ENCODE measurements around the gene ZNF546. TPM values are rescaled to one million over a fixed set of nuclear protein-coding genes. Genes with fewer than 3 reads are reported as not detected.

ZNF546 gene
- total RNA-seq, 4 donors from 2014 or later, result 0.53 to 2.5 (median 0.80) TPM

DNA sequence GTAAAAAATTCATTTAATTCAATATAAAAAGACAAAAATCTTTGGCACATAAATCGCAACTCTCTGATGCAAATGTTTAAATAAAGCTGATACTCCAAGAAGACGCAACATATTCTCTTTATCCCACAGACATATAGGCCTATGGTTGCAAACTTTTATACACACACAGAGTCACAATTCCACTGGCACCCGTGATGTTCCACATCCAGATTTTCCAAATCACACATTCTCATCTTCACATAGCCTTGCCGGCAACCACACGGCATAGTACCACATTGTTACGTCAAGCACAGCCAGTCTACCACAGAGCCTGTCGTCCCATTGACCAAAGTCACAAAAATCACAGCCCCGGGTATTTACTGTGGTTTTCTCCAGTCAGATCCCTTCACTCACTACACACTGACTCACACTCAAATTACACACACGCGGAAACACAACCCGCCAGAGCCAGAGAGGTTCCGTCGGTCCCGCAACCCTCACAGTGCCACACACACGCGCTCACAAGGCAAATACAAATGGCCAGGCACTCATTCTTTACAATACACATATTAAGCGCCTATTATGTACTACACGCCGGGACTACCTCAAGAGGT lies 546 bp upstream of the ZNF546 start:
- Histone ChIP-seq H3K4me1 (peaks cover 5 to 22% (median 7%) of the 10 kb centered on the region in 3 donors), H3K9me3 (peaks cover 0 to 8% (median 6%) of the 10 kb centered on the region in 3 donors), H3K27ac (peak overlapping the region; percentile 79 to 92 (median 92)), H3K36me3 (peaks cover 0 to 12% (median 0%) of the 10 kb centered on the region in 3 donors), H3K27me3 (no peaks in the 10 kb centered on the region), H3K4me3 (peak overlapping the region; percentile 54 to 87 (median 75))
- no peak for DNase-seq
- TF ChIP-seq, protein P1, sequence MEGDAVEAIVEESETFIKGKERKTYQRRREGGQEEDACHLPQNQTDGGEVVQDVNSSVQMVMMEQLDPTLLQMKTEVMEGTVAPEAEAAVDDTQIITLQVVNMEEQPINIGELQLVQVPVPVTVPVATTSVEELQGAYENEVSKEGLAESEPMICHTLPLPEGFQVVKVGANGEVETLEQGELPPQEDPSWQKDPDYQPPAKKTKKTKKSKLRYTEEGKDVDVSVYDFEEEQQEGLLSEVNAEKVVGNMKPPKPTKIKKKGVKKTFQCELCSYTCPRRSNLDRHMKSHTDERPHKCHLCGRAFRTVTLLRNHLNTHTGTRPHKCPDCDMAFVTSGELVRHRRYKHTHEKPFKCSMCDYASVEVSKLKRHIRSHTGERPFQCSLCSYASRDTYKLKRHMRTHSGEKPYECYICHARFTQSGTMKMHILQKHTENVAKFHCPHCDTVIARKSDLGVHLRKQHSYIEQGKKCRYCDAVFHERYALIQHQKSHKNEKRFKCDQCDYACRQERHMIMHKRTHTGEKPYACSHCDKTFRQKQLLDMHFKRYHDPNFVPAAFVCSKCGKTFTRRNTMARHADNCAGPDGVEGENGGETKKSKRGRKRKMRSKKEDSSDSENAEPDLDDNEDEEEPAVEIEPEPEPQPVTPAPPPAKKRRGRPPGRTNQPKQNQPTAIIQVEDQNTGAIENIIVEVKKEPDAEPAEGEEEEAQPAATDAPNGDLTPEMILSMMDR (IDR thresholded peaks at IDR 0.05), result no peak
- no peak for TF ChIP-seq POLR2A (IDR thresholded peaks at IDR 0.05)
- intact Hi-C loops (cut with DNase I), result no loop called here
- WGBS, 2 donors, result 8 to 11% methylated on average over 14 to 19 of the region's 19 CpGs

DNA sequence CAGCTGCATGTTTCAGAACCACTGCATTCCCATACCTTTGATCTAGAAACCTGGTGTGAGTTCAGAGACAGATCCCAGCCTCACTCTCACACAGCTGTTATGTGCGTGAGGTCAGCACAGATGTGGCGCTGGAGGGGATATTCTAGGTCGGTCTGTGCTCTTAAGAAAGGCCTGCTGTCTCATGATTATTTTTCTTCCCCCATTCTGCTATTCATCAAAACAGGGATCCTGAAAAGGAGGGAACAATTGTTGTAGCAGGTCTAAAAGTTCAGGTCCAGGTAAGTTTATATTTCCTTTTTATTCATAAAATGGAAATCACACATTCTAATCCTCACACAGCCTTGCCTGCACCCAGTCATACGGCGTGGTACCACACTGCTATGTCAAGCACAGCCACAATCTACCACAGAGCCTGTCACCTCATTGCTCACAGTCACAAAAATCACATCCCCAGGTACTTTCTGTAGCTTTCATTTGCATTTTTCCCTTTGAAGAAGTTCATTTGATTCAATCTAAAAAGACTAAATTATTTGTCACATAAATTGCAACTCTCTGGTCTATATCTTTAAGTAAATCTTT lies 867 bp downstream of the ZNF546 start:
- peaks cover 5 to 22% (median 7%) of the 10 kb centered on the region in 3 donors for H3K4me1 ChIP-seq
- no peaks in the 10 kb centered on the region for H3K27me3 ChIP-seq
- peaks cover 0 to 12% (median 0%) of the 10 kb centered on the region in 3 donors for H3K36me3 ChIP-seq
- TF ChIP-seq POLR2A (IDR thresholded peaks at IDR 0.05), result no peak
- TF ChIP-seq, protein P1 (IDR thresholded peaks at IDR 0.05), result no peak
- intact Hi-C loops (cut with DNase I), result no loop called here
- H3K9me3 ChIP-seq, result peaks cover 0 to 8% (median 6%) of the 10 kb centered on the region in 3 donors
- no peak for DNase-seq
- WGBS, 2 donors, result 78% methylated on average over 5 of the region's 5 CpGs
- peak overlapping the region in 3 of 4 donors; percentile 91 to 92 (median 92) for H3K27ac ChIP-seq
- peak overlapping the region; percentile 54 to 87 (median 75) for H3K4me3 ChIP-seq

DNA sequence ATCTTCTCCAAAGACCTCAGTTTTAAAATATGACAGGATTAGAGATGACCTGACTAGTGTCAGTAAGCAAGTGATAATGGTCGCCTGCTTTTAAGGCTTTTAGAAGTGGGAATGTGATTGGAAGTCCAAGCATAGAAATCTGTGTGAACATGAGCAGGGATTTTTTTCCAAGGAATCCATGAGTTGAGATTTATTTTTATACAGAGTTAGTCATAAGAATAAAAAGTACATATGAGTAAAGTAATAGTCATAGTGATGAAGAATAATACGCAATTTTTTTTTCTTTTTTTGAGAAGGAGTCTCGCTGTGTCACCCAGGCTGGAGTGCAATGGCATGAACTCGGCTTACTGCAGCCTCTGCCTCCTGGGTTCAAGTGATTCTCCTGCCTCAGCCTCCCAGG lies 1.6 kb downstream of the ZNF546 start:
- intact Hi-C loops (cut with DNase I), result no loop called here

DNA sequence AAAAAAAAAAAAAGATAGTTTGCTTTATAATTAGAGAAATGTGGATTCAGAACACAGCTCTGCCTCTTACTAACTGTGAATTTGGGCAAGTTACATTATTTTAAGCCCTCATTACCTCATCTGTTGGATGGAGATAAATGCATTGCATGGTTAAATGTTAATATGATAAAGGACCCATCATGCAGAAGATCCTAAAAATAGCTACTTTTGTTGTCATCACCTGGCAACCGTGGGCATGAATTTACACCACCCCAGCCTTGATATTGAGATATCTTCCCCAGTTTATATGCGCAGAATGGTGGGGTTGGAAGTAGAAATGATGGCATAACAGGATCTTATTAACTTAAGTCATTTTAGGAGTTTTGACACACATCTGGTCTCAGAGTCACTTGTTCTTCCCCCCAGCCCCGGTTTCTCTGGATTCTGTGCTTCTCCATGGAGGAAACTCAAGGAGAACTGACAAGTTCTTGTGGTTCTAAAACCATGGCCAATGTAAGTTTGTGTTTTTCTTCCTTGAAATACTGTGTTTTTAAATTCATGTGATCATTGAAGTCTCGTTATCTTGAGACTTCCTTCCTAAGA lies 8.9 kb downstream of the ZNF546 start:
- H3K4me3 ChIP-seq, result no peak overlapping the region
- H3K9me3 ChIP-seq, result peaks cover 0 to 9% (median 0%) of the 10 kb centered on the region in 3 donors
- WGBS, 2 donors, result 78 to 88% methylated on average over 4 of the region's 4 CpGs
- intact Hi-C loops (cut with DNase I), result no loop called here
- no peak for DNase-seq
- no peaks in the 10 kb centered on the region for H3K4me1 ChIP-seq
- H3K27ac ChIP-seq, result no peak overlapping the region
- no peaks in the 10 kb centered on the region for H3K27me3 ChIP-seq
- H3K36me3 ChIP-seq, result peaks cover 0 to 47% (median 16%) of the 10 kb centered on the region in 3 donors
- TF ChIP-seq, protein P1 (IDR thresholded peaks at IDR 0.05), result no peak
- no peak for TF ChIP-seq POLR2A (IDR thresholded peaks at IDR 0.05)

More for the DNA sequence above, 1.6 kb downstream of the ZNF546 start:
- no peak overlapping the region for H3K27ac ChIP-seq
- no peak overlapping the region for H3K4me3 ChIP-seq
- H3K4me1 ChIP-seq, result peaks cover 5 to 22% (median 7%) of the 10 kb centered on the region in 3 donors
- peaks cover 0 to 7% (median 5%) of the 10 kb centered on the region in 3 donors for H3K9me3 ChIP-seq
- H3K36me3 ChIP-seq, result peaks cover 0 to 12% (median 0%) of the 10 kb centered on the region in 3 donors
- 64 to 83% methylated on average over 4 of the region's 4 CpGs for WGBS, 2 donors
- no peaks in the 10 kb centered on the region for H3K27me3 ChIP-seq
- TF ChIP-seq, protein P1 (IDR thresholded peaks at IDR 0.05), result no peak
- TF ChIP-seq POLR2A (IDR thresholded peaks at IDR 0.05), result no peak
- DNase-seq, result no peak

DNA sequence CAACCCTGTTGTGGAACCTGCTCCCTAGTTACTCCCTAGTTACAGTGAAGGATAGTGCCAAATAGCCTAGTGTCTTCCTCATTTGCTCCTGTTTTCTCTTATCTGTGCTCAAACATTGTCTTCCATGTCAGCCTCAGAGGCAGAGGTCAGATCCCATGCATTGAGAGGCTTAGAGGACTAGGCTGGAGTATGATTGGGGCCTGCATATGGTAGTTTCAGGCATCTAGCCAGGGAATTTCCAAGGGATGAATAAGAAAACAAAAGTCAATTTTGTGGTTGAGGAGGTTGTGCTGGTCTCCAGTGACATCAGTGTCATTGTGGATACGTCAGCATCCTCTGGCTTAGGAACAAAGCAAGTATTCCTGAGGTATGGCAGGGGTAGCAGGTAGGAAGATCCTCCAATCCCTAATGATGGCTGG lies 9.4 kb downstream of the ZNF546 start:
- Histone ChIP-seq H3K4me3 (no peak overlapping the region), H3K36me3 (peaks cover 0 to 52% (median 16%) of the 10 kb centered on the region in 3 donors), H3K9me3 (peaks cover 0 to 12% (median 0%) of the 10 kb centered on the region in 3 donors), H3K4me1 (no peaks in the 10 kb centered on the region), H3K27me3 (no peaks in the 10 kb centered on the region), H3K27ac (no peak overlapping the region)
- TF ChIP-seq, protein P1 (IDR thresholded peaks at IDR 0.05), result no peak
- no peak for TF ChIP-seq POLR2A (IDR thresholded peaks at IDR 0.05)
- WGBS, 2 donors, result 33 to 35% methylated on average over 1 of the region's 1 CpG
- intact Hi-C loops (cut with DNase I), result no loop called here
- no peak for DNase-seq

All from esophagus squamous epithelium (tissue), 5 donors.